Measurements from ENCODE around the gene TMEM212. TPM values are rescaled to one million over a fixed set of nuclear protein-coding genes. Genes with fewer than 3 reads are reported as not detected.

The TMEM212 gene
- total RNA-seq, 1 donor from 2014 or later = not detected

GRCh38 chr3:171880101-171880870, 37.1 kb downstream of the TMEM212 start:
- Histone ChIP-seq H3K27me3 (no peaks in the 10 kb centered on the region), H3K36me3 (no peaks in the 10 kb centered on the region), H3K9me3 (no peaks in the 10 kb centered on the region), H3K4me3 (no peak overlapping the region), H3K4me1 (peaks cover 28% of the 10 kb centered on the region), H3K27ac (no peak overlapping the region)
- TF ChIP-seq CTCF (IDR thresholded peaks at IDR 0.05) = no peak
- intact Hi-C loops (cut with DNase I) = no loop called here
- ATAC-seq (no peak), DNase-seq (no peak)

- no peaks in the 10 kb centered on the region for H3K9me3 ChIP-seq
- no peak for ATAC-seq
- no peaks in the 10 kb centered on the region for H3K27me3 ChIP-seq
- H3K4me1 ChIP-seq = peaks cover 21% of the 10 kb centered on the region
- H3K4me3 ChIP-seq = no peak overlapping the region
- no peak overlapping the region for H3K27ac ChIP-seq
- no peaks in the 10 kb centered on the region for H3K36me3 ChIP-seq
- DNase-seq = no peak
- TF ChIP-seq CTCF (IDR thresholded peaks at IDR 0.05) = no peak
- intact Hi-C loops (cut with DNase I) = no loop called here
Measured at GRCh38 chr3:171881251-171881650, 38.1 kb downstream of the TMEM212 start.

GRCh38 chr3:171883257-171883892, 40.2 kb downstream of the TMEM212 start:
- Histone ChIP-seq H3K4me3 (no peak overlapping the region), H3K9me3 (no peaks in the 10 kb centered on the region), H3K27ac (no peak overlapping the region), H3K27me3 (no peaks in the 10 kb centered on the region), H3K4me1 (peaks cover 5% of the 10 kb centered on the region), H3K36me3 (no peaks in the 10 kb centered on the region)
- DNase-seq = no peak
- intact Hi-C loops (cut with DNase I) = no loop called here
- ATAC-seq = no peak
- no peak for TF ChIP-seq CTCF (IDR thresholded peaks at IDR 0.05)

GRCh38 chr3:171883893-171884279, 40.7 kb downstream of the TMEM212 start:
- no peak overlapping the region for H3K4me3 ChIP-seq
- intact Hi-C loops (cut with DNase I) = no loop called here
- H3K9me3 ChIP-seq = no peaks in the 10 kb centered on the region

GRCh38 chr3:171888466-171888865, 45.3 kb downstream of the TMEM212 start:
- ATAC-seq = no peak
- intact Hi-C loops (cut with DNase I) = no loop called here
- no peak overlapping the region for H3K27ac ChIP-seq

More at GRCh38 chr3:171883893-171884279, 40.7 kb downstream of the TMEM212 start:
- no peak for TF ChIP-seq CTCF (IDR thresholded peaks at IDR 0.05)
- ATAC-seq (no peak), DNase-seq (no peak)
- Histone ChIP-seq H3K36me3 (no peaks in the 10 kb centered on the region), H3K27ac (no peak overlapping the region), H3K4me1 (no peaks in the 10 kb centered on the region), H3K27me3 (no peaks in the 10 kb centered on the region)

More at GRCh38 chr3:171888466-171888865, 45.3 kb downstream of the TMEM212 start:
- Histone ChIP-seq H3K27me3 (no peaks in the 10 kb centered on the region), H3K4me3 (no peak overlapping the region), H3K36me3 (no peaks in the 10 kb centered on the region), H3K9me3 (no peaks in the 10 kb centered on the region), H3K4me1 (no peaks in the 10 kb centered on the region)
- no peak for TF ChIP-seq CTCF (IDR thresholded peaks at IDR 0.05)
- DNase-seq = no peak
